Heart right ventricle (tissue), 16 donors: ENCODE results near the gene P3H2. TPM values are rescaled to one million over a fixed set of nuclear protein-coding genes. Genes with fewer than 3 reads are reported as not detected.

Source experiments
- ATAC-seq, 8 donors: fragments of 200-7000 bp; cut with Tn5 transposase; one replicate each; pipeline ENCODE4 v1.9.1; 2020; ENCODE audit warnings: mild to moderate bottlenecking in 8 of 8, moderate library complexity in 8 of 8, moderate number of reproducible peaks in 1 of 8
- DNase-seq, 2 donors: peaks; one replicate each; pipeline ENCODE4 v3.0.0-alpha.2; 2020
- H3K27ac ChIP-seq, 10 donors: fragments of 200-600 bp; sonication (generic) in 2 of 10; one replicate each; pipeline versions ENCODE4 v1.5.0 to v1.8.0; 2020 to 2022; ENCODE audit warnings: mild to moderate bottlenecking in 3 of 10
- H3K27me3 ChIP-seq, 7 donors: fragments of 200-600 bp; one replicate each; pipeline ENCODE4 v1.8.0; 2021 to 2022; ENCODE audit warnings: mild to moderate bottlenecking in 2 of 7
- H3K36me3 ChIP-seq, 9 donors: fragments of 200-600 bp; sonication (generic) in 1 of 9; one replicate each; pipeline versions ENCODE4 v1.5.0 to v1.8.0; 2020 to 2022; ENCODE audit warnings: mild to moderate bottlenecking in 2 of 9
- H3K4me1 ChIP-seq, 9 donors: fragments of 200-600 bp; sonication (generic) in 1 of 9; one replicate each; pipeline versions ENCODE4 v1.5.0 to v1.8.0; 2020 to 2022; ENCODE audit warnings: mild to moderate bottlenecking in 4 of 9
- H3K4me3 ChIP-seq, 10 donors: fragments of 200-600 bp; sonication (generic) in 2 of 10; one replicate each; pipeline versions ENCODE4 v1.5.0 to v1.8.0; 2020 to 2022; ENCODE audit warnings: mild to moderate bottlenecking in 7 of 10, moderate library complexity in 2 of 10
- H3K9me3 ChIP-seq, 11 donors: fragments of 200-600 bp in 10 of 11; sonication (generic) in 2 of 11; one replicate each; pipeline versions ENCODE4 v1.5.0 to v1.8.0; 2013 to 2022; ENCODE audit warnings: mild to moderate bottlenecking in 2 of 11, control low read depth in 1 of 11, moderate library complexity in 1 of 11
- WGBS, 2 donors: extraction: QIAGEN DNeasy Blood & Tissue Kit; methylation state at CpG; one replicate each; pipeline ENCODE4 v1.1.7; 2013; ENCODE audit warnings: inconsistent platforms in 1 of 2; 5-methylcytosine and 5-hydroxymethylcytosine counted together
- intact Hi-C, 10 donors: fragments of 100-400 bp; cut with DNase I; formaldehyde crosslinking; loops; one replicate each; pipeline versions ENCODE4 v1.11.1 to v1.14.2; 2022
- polyA plus RNA-seq, 2 donors: library from polyadenylated mRNA; stranded (reverse); fragments of 200-250 nt; gene quantifications; one replicate each; pipeline ENCODE4 v1.2.3, GENCODE V29; 2013
- total RNA-seq, 10 donors: library from RNA; stranded (reverse); fragmentation: NEBNext Ultra II Directional in 3 of 10; extraction: Animal tissue kit (Norgen Biotek cat#: 25700) in 3 of 10; gene quantifications; one replicate each; pipeline versions ENCODE4 v1.2.1 to v1.2.4, GENCODE V29; 2021 to 2023
- TF ChIP-seq, protein P1 (sequence below), 9 donors: fragments of 200-600 bp; sonication (generic) in 2 of 9; IDR thresholded peaks; one replicate each; pipeline versions ENCODE4 v1.5.0 to v1.8.0; 2021 to 2022; ENCODE audit warnings: antibody characterized with exemption in 9 of 9, mild to moderate bottlenecking in 5 of 9, moderate library complexity in 1 of 9
- donor health status: Arrhythmogenic right ventricular cardiomyopathy.
- donor health status: ischemic (EF 13 %, LVEDD 7.1; RV severe dilation, severe dysfunction).
- donor health status: healthy with polysubstance abuse.
- donor health status: DM: no; HTN: yes; CAD: no.
- donor health status: DM: no; HTN: no; CAD: no.
- donor health status: ischemic (EF 25% LVEDD 6.9; RV normal size, moderate dysfunction).
- donor health status: ischemic (EF 25% LVEDD 5.7; RV mildly dilated, moderate dysfunction).
- donor health status: healthy.
- donor health status: DM: yes; HTN: yes; CAD: no.
- donor health status: Ischemic cardiomyopathy.
- donor health status: ischemic (EF 35%, LVEDD 5.7; RV mildly dilated, moderate dysfunction).
- donor health status: nonischemic (EF 11% LVEDD 7.7; RV severe dilation, severe dysfunction).
- donor health status: DM: yes; HTN: yes; CAD: no.
- donor health status: PGD.
- donor health status: ischemic (EF 29% LVEDD 5.4; RV normal size, mild dysfunction).
- donor health status: nonischemic (EF 23%, LVEDD 6.1; RV moderate dilation, normal function).

Gene P3H2
- total and polyA plus RNA-seq, 12 donors: 0.49 to 28.8 (median 3.5) TPM

DNA sequence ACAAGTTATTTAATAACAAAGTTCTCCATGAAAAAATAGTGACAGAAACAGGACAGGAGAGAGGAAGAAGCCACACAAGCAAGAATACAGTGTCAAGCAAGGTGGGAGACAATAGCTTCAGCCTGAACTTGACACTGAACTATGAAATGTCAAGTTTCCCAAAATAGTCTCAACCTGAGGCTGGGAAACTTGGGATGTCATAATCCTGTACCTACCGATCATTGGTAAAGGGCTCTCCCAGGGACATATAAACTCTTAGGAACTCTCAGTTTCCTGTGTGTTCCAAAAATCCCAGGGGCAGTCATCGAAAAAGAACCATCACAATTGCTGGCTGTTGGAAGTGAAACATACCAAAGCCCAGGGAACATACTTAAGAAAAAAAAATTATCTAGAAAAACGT is 211.6 kb downstream of the P3H2 start:
- Histone ChIP-seq H3K9me3 (peaks cover 0 to 2% (median 0%) of the 10 kb centered on the region in 11 donors), H3K4me1 (no peaks in the 10 kb centered on the region), H3K27ac (no peak overlapping the region), H3K36me3 (no peaks in the 10 kb centered on the region), H3K27me3 (peaks cover 0 to 6% (median 0%) of the 10 kb centered on the region in 7 donors), H3K4me3 (no peak overlapping the region)
- intact Hi-C loops: no loop called here
- DNase-seq (no peak), ATAC-seq (no peak)
- 68 to 70% methylated on average over 3 of the region's 3 CpGs for WGBS, 2 donors
- TF ChIP-seq, protein P1, sequence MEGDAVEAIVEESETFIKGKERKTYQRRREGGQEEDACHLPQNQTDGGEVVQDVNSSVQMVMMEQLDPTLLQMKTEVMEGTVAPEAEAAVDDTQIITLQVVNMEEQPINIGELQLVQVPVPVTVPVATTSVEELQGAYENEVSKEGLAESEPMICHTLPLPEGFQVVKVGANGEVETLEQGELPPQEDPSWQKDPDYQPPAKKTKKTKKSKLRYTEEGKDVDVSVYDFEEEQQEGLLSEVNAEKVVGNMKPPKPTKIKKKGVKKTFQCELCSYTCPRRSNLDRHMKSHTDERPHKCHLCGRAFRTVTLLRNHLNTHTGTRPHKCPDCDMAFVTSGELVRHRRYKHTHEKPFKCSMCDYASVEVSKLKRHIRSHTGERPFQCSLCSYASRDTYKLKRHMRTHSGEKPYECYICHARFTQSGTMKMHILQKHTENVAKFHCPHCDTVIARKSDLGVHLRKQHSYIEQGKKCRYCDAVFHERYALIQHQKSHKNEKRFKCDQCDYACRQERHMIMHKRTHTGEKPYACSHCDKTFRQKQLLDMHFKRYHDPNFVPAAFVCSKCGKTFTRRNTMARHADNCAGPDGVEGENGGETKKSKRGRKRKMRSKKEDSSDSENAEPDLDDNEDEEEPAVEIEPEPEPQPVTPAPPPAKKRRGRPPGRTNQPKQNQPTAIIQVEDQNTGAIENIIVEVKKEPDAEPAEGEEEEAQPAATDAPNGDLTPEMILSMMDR (IDR thresholded peaks at IDR 0.05): no peak

DNA sequence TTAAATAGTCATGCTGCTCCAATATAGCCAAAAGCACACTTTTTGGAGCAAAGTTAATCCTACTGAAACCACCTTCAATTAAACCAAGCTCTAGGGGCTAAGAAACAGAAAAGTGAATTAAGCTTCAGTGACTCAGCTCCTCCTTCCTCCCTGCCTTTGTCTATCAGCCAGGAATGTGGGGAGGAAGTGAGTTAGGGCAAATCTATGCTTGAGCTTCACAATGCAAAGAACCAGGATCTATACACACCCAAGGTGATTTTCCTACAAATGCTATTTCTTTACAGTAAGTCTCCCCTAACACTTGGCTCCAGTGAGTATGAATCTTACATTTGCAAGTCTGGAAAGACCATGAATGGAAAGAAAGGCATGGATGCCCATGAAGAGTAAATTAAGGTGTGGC is 212.1 kb downstream of the P3H2 start:
- Histone ChIP-seq H3K36me3 (no peaks in the 10 kb centered on the region), H3K4me3 (no peak overlapping the region), H3K9me3 (peaks cover 0 to 2% (median 0%) of the 10 kb centered on the region in 11 donors), H3K27ac (no peak overlapping the region), H3K27me3 (peaks cover 0 to 6% (median 0%) of the 10 kb centered on the region in 7 donors), H3K4me1 (peaks cover 0 to 3% (median 0%) of the 10 kb centered on the region in 9 donors)
- DNase-seq: no peak
- TF ChIP-seq, protein P1 (IDR thresholded peaks at IDR 0.05): no peak
- intact Hi-C loops: no loop called here
- no peak for ATAC-seq

DNA sequence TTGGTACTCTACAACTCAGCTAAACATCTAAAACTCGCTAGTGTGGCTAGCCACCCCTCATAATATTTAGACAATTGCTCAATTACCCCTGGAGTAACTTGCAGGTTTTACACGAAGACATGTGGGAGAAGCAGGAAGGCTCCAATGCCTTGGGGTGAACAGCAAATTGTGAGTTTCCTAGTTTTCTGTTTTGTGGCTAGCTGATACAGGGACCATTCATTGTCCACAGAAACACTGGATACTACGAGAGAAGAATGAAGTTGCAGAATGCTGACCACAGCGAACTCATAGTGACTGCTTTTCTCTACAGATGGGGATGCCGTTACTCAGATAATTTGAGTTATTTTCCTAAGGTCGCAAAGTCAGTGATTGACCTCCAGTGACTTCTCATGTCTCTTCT is 212.9 kb downstream of the P3H2 start:
- no peak for DNase-seq
- Histone ChIP-seq H3K27me3 (peaks cover 0 to 6% (median 0%) of the 10 kb centered on the region in 7 donors), H3K27ac (no peak overlapping the region), H3K36me3 (no peaks in the 10 kb centered on the region), H3K9me3 (peaks cover 0 to 2% (median 0%) of the 10 kb centered on the region in 11 donors), H3K4me1 (peaks cover 0 to 4% (median 0%) of the 10 kb centered on the region in 9 donors), H3K4me3 (no peak overlapping the region)
- WGBS, 2 donors: 91 to 92% methylated on average over 6 of the region's 6 CpGs
- TF ChIP-seq, protein P1 (IDR thresholded peaks at IDR 0.05): no peak
- ATAC-seq: no peak
- intact Hi-C loops: no loop called here

Other genes starting within 250 kb of the P3H2 start
- gene CLDN1, start 201.5 kb upstream of the P3H2 start, total RNA-seq: under 1 TPM in 8 of 10 donors, not detected in 2; 0.10 to 0.78 (median 0.17) TPM
- under 1 TPM; 0.10 to 0.29 TPM for gene CLDN1, start 201.5 kb upstream of the P3H2 start, polyA plus RNA-seq